Activated effector memory CD4-positive, alpha-beta T cell treated with anti-CD3 and anti-CD28 coated beads, Interleukin-2, amount 50 U/mL, for 16 hours (primary cell): Measurements from ENCODE around the gene KLF1.
"Not testable (repeated sequence)": the region's sequence is repeated elsewhere in the genome, so short reads cannot be mapped to it uniquely, and the experiment has no call there.

Source experiments
- DNase-seq: peaks from one replicate; pipeline ENCODE4 v3.0.0-alpha.2; 2020

KLF1 gene

GRCh38 chr19:12866416-12867119, 20.4 kb downstream of the KLF1 start:
- DNase-seq = no peak

- no peak for DNase-seq
Observed at GRCh38 chr19:12865746-12866415, 21.1 kb downstream of the KLF1 start.

GRCh38 chr19:12864721-12865715, 22.0 kb downstream of the KLF1 start:
- DNase-seq = no peak

- DNase-seq = no peak
Observed at GRCh38 chr19:12864143-12864542, 22.9 kb downstream of the KLF1 start.

GRCh38 chr19:12859546-12859945, 27.5 kb downstream of the KLF1 start:
- DNase-seq = no peak

- no peak for DNase-seq
Observed at GRCh38 chr19:12858041-12858928, 28.7 kb downstream of the KLF1 start.

- DNase-seq = no peak
Observed at GRCh38 chr19:12856653-12857052, 30.3 kb downstream of the KLF1 start.

GRCh38 chr19:12847159-12848139, 39.6 kb downstream of the KLF1 start:
- peak; percentile 95 for DNase-seq

GRCh38 chr19:12846613-12847012, 40.4 kb downstream of the KLF1 start:
- not testable (repeated sequence) for DNase-seq

GRCh38 chr19:12843999-12844732, 42.8 kb downstream of the KLF1 start:
- no peak for DNase-seq

GRCh38 chr19:12843328-12843727, 43.7 kb downstream of the KLF1 start:
- DNase-seq = no peak

GRCh38 chr19:12842511-12842910, 44.5 kb downstream of the KLF1 start:
- DNase-seq = no peak

GRCh38 chr19:12841094-12841493, 45.9 kb downstream of the KLF1 start:
- DNase-seq = peak; percentile 64

- peak; percentile 71 for DNase-seq
Observed at GRCh38 chr19:12840091-12841079, 46.6 kb downstream of the KLF1 start.

- DNase-seq = peak; percentile 64
Observed at GRCh38 chr19:12838886-12839756, 47.9 kb downstream of the KLF1 start.

GRCh38 chr19:12838182-12838885, 48.7 kb downstream of the KLF1 start, which contains the start of gene MAST1:
Gene MAST1, plus strand, starts transcription at chr19:12838515. Its CDS starts 58 bp downstream, at chr19:12838573.
- peak; percentile 82 for DNase-seq

- no peak for DNase-seq
Observed at GRCh38 chr19:12837225-12837624, 49.8 kb downstream of the KLF1 start.
